Endodermal cell (in vitro differentiated cells): Measurements from ENCODE around the gene F7. TPM values are rescaled to one million over a fixed set of nuclear protein-coding genes. Genes with fewer than 3 reads are reported as not detected.

Source experiments
- DNase-seq: peaks from one replicate; pipeline ENCODE4 v3.0.0-alpha.2; 2017
- H3K27ac ChIP-seq: 2 replicates; pipeline ENCODE4 v1.5.1; 2013; ENCODE audit warnings: mild to moderate bottlenecking, low read depth, low read length, moderate library complexity
- H3K27me3 ChIP-seq: 2 replicates; pipeline ENCODE4 v1.6.1; 2013; ENCODE audit warnings: mild to moderate bottlenecking, low read length, moderate library complexity; ENCODE audit not compliant: insufficient read depth, control insufficient read depth, poor library complexity, severe bottlenecking
- H3K36me3 ChIP-seq: 2 replicates; pipeline ENCODE4 v1.7.0; 2013; ENCODE audit warnings: mild to moderate bottlenecking, low read length, moderate library complexity; ENCODE audit not compliant: control insufficient read depth, insufficient read depth
- H3K4me1 ChIP-seq: one replicate; pipeline ENCODE4 v1.7.0; 2013; ENCODE audit warnings: low read length; ENCODE audit not compliant: control insufficient read depth, insufficient read depth
- H3K4me3 ChIP-seq: 2 replicates; pipeline ENCODE4 v1.5.1; 2013; ENCODE audit warnings: mild to moderate bottlenecking, low read length, moderate library complexity
- H3K9ac ChIP-seq: 2 replicates; pipeline ENCODE4 v1.6.1; 2013; ENCODE audit warnings: mild to moderate bottlenecking, low read length, moderate library complexity; ENCODE audit not compliant: poor library complexity, severe bottlenecking; ENCODE audit errors: extremely low read depth
- H3K9me3 ChIP-seq: 2 replicates; pipeline ENCODE4 v1.6.1; 2013; ENCODE audit warnings: mild to moderate bottlenecking, low read length, moderate library complexity; ENCODE audit not compliant: control insufficient read depth
- H3K27ac Mint-ChIP-seq: 2 replicates; pipeline ENCODE4 v1.8.0; 2020; ENCODE audit warnings: mixed read lengths
- H3K27me3 Mint-ChIP-seq: 2 replicates; pipeline ENCODE4 v1.8.0; 2021; ENCODE audit warnings: mild to moderate bottlenecking, mixed read lengths; ENCODE audit not compliant: insufficient read depth
- H3K36me3 Mint-ChIP-seq: 2 replicates; pipeline ENCODE4 v1.8.0; 2020; ENCODE audit warnings: low read depth, mixed read lengths
- H3K4me1 Mint-ChIP-seq: 2 replicates; pipeline ENCODE4 v1.8.0; 2020; ENCODE audit warnings: mixed read lengths
- H3K4me3 Mint-ChIP-seq: 2 replicates; pipeline ENCODE4 v1.8.0; 2020; ENCODE audit warnings: mild to moderate bottlenecking, moderate library complexity, mixed read lengths
- H3K9me3 Mint-ChIP-seq: 2 replicates; pipeline ENCODE4 v1.8.0; 2020; ENCODE audit warnings: mild to moderate bottlenecking, mixed read lengths
- WGBS, 2 experiments: methylation state at CpG; one replicate each; pipeline versions ENCODE4 v1.1.5 to v1.1.7; 2013; ENCODE audit warnings: missing lambda C conversion rate in 2 of 2, mixed read lengths in 1 of 2; ENCODE audit not compliant: insufficient coverage in 1 of 2, insufficient read length in 1 of 2; 5-methylcytosine and 5-hydroxymethylcytosine counted together
- total RNA-seq, 2 donors: library from RNA; stranded (reverse); fragmentation: NEBNext Ultra II Directional in 1 of 2; extraction: Animal tissue kit (Norgen Biotek cat#: 25700) in 1 of 2; gene quantifications; 2 replicates in 1 of 2; 3 replicates in 1 of 2; pipeline ENCODE4 v1.2.1, GENCODE V29; 2021
- TF ChIP-seq, protein P1 (sequence below): fragments of 200-600 bp; sonication (generic); conservative IDR thresholded peaks from 2 replicates; pipeline ENCODE4 v1.5.0; 2021; ENCODE audit warnings: antibody characterized with exemption, mild to moderate bottlenecking

The F7 gene
- total RNA-seq, 2 donors from 2014 or later = 4.7 to 6.4 TPM

DNA sequence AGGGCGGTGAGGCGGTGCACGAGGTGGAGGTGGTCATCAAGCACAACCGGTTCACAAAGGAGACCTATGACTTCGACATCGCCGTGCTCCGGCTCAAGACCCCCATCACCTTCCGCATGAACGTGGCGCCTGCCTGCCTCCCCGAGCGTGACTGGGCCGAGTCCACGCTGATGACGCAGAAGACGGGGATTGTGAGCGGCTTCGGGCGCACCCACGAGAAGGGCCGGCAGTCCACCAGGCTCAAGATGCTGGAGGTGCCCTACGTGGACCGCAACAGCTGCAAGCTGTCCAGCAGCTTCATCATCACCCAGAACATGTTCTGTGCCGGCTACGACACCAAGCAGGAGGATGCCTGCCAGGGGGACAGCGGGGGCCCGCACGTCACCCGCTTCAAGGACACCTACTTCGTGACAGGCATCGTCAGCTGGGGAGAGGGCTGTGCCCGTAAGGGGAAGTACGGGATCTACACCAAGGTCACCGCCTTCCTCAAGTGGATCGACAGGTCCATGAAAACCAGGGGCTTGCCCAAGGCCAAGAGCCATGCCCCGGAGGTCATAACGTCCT is 43.4 kb downstream of the F7 start:
- peak; percentile 46 for DNase-seq
- 94 to 95% methylated on average over 21 to 38 of the region's 38 CpGs for WGBS, 2 experiments
- no peaks in the 10 kb centered on the region for H3K27me3 Mint-ChIP-seq

DNA sequence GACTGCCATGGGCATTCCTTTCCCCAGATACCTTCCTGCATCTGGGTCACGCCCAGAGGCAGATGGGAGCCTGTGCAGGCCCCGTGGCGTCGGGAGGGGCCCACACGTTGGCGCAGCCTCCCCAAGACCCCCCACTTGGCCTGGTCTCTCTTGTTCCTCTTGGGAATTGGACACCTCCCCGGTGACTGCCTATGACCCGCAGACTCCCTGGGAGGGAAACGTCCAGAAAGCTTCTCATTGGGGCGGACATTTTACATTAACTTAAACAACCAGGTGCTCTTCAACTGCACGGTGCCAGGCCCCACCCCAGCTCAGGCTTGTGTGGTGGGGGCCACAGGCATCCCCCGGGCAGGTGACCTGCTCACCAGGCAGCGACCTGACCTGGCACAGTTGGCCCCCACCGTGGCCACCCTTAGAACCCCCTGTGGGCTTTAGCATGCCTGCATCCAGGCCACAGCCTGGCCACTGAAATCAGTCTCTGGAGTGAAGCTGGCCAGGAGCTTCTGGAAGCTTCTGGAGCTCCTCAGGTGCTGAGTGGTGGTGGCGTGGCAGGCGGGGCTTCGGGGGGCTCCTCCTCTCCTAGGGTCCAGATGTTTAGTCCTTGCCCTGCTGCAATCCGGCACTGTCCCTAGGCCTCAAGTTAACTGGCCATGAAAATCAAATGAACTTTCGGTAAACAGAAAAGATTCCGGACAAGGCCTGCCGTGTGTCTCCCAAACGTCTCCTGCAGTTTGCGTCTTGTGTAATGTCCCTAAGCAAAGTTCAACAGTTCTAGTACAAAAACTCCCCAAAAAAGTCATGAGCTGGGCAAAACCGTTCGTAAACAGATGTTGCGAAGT is 44.3 kb downstream of the F7 start:
- H3K4me3 ChIP-seq = no peak overlapping the region
- H3K4me1 ChIP-seq = peaks cover 8% of the 10 kb centered on the region
- Mint-ChIP-seq H3K27ac (no peak overlapping the region), H3K36me3 (peaks cover 12% of the 10 kb centered on the region), H3K9me3 (no peaks in the 10 kb centered on the region), H3K4me1 (peaks cover 17% of the 10 kb centered on the region), H3K4me3 (no peak overlapping the region), H3K27me3 (no peaks in the 10 kb centered on the region)
- no peak overlapping the region for H3K27ac ChIP-seq
- no peaks in the 10 kb centered on the region for H3K9me3 ChIP-seq
- DNase-seq = peak; percentile 31
- H3K27me3 ChIP-seq = peaks cover 13% of the 10 kb centered on the region
- no peak overlapping the region for H3K9ac ChIP-seq
- no peaks in the 10 kb centered on the region for H3K36me3 ChIP-seq
- TF ChIP-seq, protein P1, sequence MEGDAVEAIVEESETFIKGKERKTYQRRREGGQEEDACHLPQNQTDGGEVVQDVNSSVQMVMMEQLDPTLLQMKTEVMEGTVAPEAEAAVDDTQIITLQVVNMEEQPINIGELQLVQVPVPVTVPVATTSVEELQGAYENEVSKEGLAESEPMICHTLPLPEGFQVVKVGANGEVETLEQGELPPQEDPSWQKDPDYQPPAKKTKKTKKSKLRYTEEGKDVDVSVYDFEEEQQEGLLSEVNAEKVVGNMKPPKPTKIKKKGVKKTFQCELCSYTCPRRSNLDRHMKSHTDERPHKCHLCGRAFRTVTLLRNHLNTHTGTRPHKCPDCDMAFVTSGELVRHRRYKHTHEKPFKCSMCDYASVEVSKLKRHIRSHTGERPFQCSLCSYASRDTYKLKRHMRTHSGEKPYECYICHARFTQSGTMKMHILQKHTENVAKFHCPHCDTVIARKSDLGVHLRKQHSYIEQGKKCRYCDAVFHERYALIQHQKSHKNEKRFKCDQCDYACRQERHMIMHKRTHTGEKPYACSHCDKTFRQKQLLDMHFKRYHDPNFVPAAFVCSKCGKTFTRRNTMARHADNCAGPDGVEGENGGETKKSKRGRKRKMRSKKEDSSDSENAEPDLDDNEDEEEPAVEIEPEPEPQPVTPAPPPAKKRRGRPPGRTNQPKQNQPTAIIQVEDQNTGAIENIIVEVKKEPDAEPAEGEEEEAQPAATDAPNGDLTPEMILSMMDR = no peak
- 93% methylated on average over 22 to 26 of the region's 26 CpGs for WGBS, 2 experiments

More for the DNA sequence above, 43.4 kb downstream of the F7 start:
- Histone ChIP-seq H3K4me3 (no peak overlapping the region), H3K36me3 (no peaks in the 10 kb centered on the region), H3K4me1 (peaks cover 8% of the 10 kb centered on the region), H3K27me3 (peaks cover 13% of the 10 kb centered on the region), H3K9ac (no peak overlapping the region), H3K27ac (no peak overlapping the region), H3K9me3 (no peaks in the 10 kb centered on the region)
- Mint-ChIP-seq H3K4me3 (no peak overlapping the region), H3K4me1 (peaks cover 15% of the 10 kb centered on the region), H3K36me3 (peaks cover 12% of the 10 kb centered on the region), H3K9me3 (no peaks in the 10 kb centered on the region), H3K27ac (no peak overlapping the region)
- TF ChIP-seq, protein P1 = no peak

DNA sequence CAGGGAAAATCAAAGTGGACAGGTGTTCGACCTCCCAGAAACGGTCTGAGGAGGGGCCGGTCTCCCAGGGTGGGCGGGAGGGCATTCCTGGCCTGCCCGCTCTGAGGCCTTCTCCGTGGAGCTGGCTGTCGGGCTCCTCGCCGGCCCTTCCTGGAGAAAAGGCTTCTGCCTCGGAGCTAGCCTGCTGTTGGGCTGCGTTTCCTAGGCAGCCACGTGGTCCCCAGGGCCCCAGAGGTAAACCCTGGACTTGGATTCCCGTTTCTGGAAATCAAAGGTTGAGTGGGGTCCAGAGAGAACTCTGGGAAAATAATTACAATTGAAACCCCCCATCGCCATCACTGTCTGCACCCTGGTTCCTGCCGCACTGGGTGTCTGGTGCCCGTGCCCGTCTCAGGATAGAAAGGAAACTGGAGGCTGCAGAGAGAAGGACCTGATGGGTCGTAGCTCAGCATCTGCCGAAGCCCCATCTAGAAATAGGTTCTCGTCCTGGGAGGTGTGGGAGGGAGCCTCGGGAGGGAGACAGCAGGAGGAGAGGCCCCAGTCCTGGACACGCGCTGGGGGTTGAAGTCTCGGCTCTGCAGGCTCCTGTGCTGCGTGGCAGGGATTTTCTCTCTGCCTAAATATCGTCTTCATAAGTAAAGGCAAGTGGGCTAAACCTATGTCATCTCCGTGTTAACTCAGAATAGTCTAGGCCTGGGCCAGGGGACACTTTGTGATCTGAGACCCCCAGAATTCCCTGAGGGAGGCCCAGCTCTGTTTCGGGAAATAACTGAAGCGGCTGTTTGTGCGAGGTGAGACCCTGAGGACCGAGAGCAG is 45.2 kb downstream of the F7 start:
- Mint-ChIP-seq H3K9me3 (peaks cover 3% of the 10 kb centered on the region), H3K27me3 (no peaks in the 10 kb centered on the region), H3K4me1 (peaks cover 21% of the 10 kb centered on the region), H3K36me3 (peaks cover 12% of the 10 kb centered on the region), H3K4me3 (peak overlapping the region; percentile 14), H3K27ac (no peak overlapping the region)
- TF ChIP-seq, protein P1 = no peak
- 90 to 94% methylated on average over 20 to 31 of the region's 31 CpGs for WGBS, 2 experiments
- Histone ChIP-seq H3K27ac (no peak overlapping the region), H3K9ac (no peak overlapping the region), H3K4me1 (peaks cover 8% of the 10 kb centered on the region), H3K9me3 (peaks cover 4% of the 10 kb centered on the region), H3K27me3 (peaks cover 13% of the 10 kb centered on the region), H3K4me3 (no peak overlapping the region), H3K36me3 (no peaks in the 10 kb centered on the region)
- DNase-seq = peak; percentile 39
